Body of pancreas (tissue), 4 donors: ENCODE results near the gene REST.

Experiments used
- POLR2A ChIP-seq, 3 donors: fragments of 450-650 bp; IDR thresholded peaks; one replicate each; pipeline ENCODE4 v1.6.1; 2016; ENCODE audit warnings: antibody characterized with exemption in 3 of 3, mild to moderate bottlenecking in 2 of 3
- TF ChIP-seq, protein P1 (sequence below), 7 experiments: fragments of 450-650 bp in 4 of 7; fragments of 200-600 bp in 3 of 7; sonication (generic) in 3 of 7; IDR thresholded peaks; one replicate each; pipeline ENCODE4 v1.5.1; 2016 to 2019; ENCODE audit warnings: antibody characterized with exemption in 7 of 7

DNA sequence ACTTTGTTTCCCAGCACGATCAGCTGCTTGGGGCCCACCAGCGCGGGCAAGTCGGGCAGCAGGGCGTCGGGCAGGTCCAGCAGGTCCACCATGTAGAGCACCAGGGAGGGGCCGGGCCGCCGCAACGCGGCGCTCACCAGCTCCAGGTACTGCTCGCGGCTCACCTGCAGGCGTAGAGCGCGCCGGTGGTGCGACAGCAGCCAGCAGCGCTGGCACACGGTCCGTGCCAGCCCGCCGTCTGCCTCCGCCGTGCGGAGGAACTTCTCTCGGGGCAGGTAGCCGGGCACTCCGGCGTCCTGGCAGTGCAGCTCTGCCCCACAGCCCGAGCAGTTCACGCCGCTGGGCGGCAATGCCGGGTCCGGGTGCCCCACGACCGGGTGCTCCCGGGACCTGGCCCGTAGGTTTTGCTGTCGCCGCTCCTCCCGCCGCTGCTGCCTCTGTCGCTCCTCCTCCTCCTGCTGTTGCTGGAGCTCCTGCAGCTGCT is 69.2 kb downstream of the REST start:
- TF ChIP-seq, protein P1, sequence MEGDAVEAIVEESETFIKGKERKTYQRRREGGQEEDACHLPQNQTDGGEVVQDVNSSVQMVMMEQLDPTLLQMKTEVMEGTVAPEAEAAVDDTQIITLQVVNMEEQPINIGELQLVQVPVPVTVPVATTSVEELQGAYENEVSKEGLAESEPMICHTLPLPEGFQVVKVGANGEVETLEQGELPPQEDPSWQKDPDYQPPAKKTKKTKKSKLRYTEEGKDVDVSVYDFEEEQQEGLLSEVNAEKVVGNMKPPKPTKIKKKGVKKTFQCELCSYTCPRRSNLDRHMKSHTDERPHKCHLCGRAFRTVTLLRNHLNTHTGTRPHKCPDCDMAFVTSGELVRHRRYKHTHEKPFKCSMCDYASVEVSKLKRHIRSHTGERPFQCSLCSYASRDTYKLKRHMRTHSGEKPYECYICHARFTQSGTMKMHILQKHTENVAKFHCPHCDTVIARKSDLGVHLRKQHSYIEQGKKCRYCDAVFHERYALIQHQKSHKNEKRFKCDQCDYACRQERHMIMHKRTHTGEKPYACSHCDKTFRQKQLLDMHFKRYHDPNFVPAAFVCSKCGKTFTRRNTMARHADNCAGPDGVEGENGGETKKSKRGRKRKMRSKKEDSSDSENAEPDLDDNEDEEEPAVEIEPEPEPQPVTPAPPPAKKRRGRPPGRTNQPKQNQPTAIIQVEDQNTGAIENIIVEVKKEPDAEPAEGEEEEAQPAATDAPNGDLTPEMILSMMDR (IDR thresholded peaks at IDR 0.05) = peak in 4 of 7 experiments; percentile 28 to 44 (median 41)
- TF ChIP-seq POLR2A (IDR thresholded peaks at IDR 0.05) = peak in 1 of 3 donors; percentile 25
